OCI-LY7 (cell line): ENCODE data around the gene PKD1L1.
"Not testable (repeated sequence)": the region's sequence is repeated elsewhere in the genome, so short reads cannot be mapped to it uniquely, and the experiment has no call there.

Experiments used
- EZH2phosphoT487 ChIP-seq: fragments of 200-600 bp; sonication (generic); IDR thresholded peaks from 2 replicates; pipeline ENCODE4 v1.6.1; 2018; ENCODE audit warnings: low read depth, borderline replicate concordance, mild to moderate bottlenecking, mixed run types, antibody characterized with exemption, low read length, moderate library complexity, mixed read lengths
- TF ChIP-seq, protein P1 (sequence below): fragments of 200-600 bp; sonication (generic); conservative IDR thresholded peaks from 2 replicates; pipeline ENCODE4 v1.5.1; 2014; ENCODE audit warnings: mild to moderate bottlenecking, antibody characterized with exemption, low read length, moderate library complexity, mixed read lengths

- TF ChIP-seq, protein P1, sequence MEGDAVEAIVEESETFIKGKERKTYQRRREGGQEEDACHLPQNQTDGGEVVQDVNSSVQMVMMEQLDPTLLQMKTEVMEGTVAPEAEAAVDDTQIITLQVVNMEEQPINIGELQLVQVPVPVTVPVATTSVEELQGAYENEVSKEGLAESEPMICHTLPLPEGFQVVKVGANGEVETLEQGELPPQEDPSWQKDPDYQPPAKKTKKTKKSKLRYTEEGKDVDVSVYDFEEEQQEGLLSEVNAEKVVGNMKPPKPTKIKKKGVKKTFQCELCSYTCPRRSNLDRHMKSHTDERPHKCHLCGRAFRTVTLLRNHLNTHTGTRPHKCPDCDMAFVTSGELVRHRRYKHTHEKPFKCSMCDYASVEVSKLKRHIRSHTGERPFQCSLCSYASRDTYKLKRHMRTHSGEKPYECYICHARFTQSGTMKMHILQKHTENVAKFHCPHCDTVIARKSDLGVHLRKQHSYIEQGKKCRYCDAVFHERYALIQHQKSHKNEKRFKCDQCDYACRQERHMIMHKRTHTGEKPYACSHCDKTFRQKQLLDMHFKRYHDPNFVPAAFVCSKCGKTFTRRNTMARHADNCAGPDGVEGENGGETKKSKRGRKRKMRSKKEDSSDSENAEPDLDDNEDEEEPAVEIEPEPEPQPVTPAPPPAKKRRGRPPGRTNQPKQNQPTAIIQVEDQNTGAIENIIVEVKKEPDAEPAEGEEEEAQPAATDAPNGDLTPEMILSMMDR = not testable (repeated sequence)
- not testable (repeated sequence) for TF ChIP-seq EZH2phosphoT487
These were observed 41.5 kb upstream of the PKD1L1 start for GRCh38 chr7:47989607-47990400.
